HS-5 (cell line): ENCODE results near the gene ATG7.
"Not testable (repeated sequence)": the region's sequence is repeated elsewhere in the genome, so short reads cannot be mapped to it uniquely, and the experiment has no call there.

ENCODE experiments used
- DNase-seq: peaks from one replicate; pipeline ENCODE4 v3.0.0-alpha.2; 2012; ENCODE audit warnings: low read depth

Gene ATG7

GRCh38 chr3:11251807-11252176, 20.4 kb upstream of the ATG7 start:
- DNase-seq, result no peak

- no peak for DNase-seq
Measured at GRCh38 chr3:11254876-11255275, 17.3 kb upstream of the ATG7 start.

GRCh38 chr3:11255537-11255936, 16.7 kb upstream of the ATG7 start:
- not testable (repeated sequence) for DNase-seq

GRCh38 chr3:11258958-11259357, 13.2 kb upstream of the ATG7 start:
- DNase-seq, result no peak

GRCh38 chr3:11260460-11260859, 11.7 kb upstream of the ATG7 start:
- DNase-seq, result no peak

GRCh38 chr3:11269007-11269406, 3.2 kb upstream of the ATG7 start:
- DNase-seq, result no peak

- DNase-seq, result no peak
Measured at GRCh38 chr3:11272906-11273574, 843 bp downstream of the ATG7 start.

- DNase-seq, result no peak
Measured at GRCh38 chr3:11273891-11274291, 1.7 kb downstream of the ATG7 start.

- no peak for DNase-seq
Measured at GRCh38 chr3:11274566-11275142, 2.5 kb downstream of the ATG7 start.

GRCh38 chr3:11275926-11276325, 3.7 kb downstream of the ATG7 start:
- DNase-seq, result no peak

GRCh38 chr3:11276901-11277300, 4.7 kb downstream of the ATG7 start:
- DNase-seq, result no peak

GRCh38 chr3:11282250-11283138, 10.3 kb downstream of the ATG7 start:
- DNase-seq, result no peak

GRCh38 chr3:11283139-11283475, 10.9 kb downstream of the ATG7 start:
- DNase-seq, result no peak

GRCh38 chr3:11284011-11284410, 11.8 kb downstream of the ATG7 start:
- no peak for DNase-seq

- no peak for DNase-seq
Measured at GRCh38 chr3:11285471-11285870, 13.3 kb downstream of the ATG7 start.

- DNase-seq, result no peak
Measured at GRCh38 chr3:11287404-11287803, 15.2 kb downstream of the ATG7 start.

- DNase-seq, result no peak
Measured at GRCh38 chr3:11288021-11288491, 15.9 kb downstream of the ATG7 start.

GRCh38 chr3:11288786-11289637, 16.8 kb downstream of the ATG7 start:
- peak; percentile 97 for DNase-seq

- no peak for DNase-seq
Measured at GRCh38 chr3:11289864-11290263, 17.7 kb downstream of the ATG7 start.

- DNase-seq, result peak; percentile 35
Measured at GRCh38 chr3:11290743-11291680, 18.8 kb downstream of the ATG7 start.

- DNase-seq, result no peak
Measured at GRCh38 chr3:11291808-11292207, 19.6 kb downstream of the ATG7 start.
